GM19193 (cell line): ENCODE data around the gene PROK1.

ENCODE experiments used
- POLR2A ChIP-seq: IDR thresholded peaks from 4 replicates; pipeline ENCODE4 v1.6.1; 2011; ENCODE audit not compliant: insufficient read depth, insufficient read length; ENCODE audit errors: extremely low read depth

PROK1 gene

DNA sequence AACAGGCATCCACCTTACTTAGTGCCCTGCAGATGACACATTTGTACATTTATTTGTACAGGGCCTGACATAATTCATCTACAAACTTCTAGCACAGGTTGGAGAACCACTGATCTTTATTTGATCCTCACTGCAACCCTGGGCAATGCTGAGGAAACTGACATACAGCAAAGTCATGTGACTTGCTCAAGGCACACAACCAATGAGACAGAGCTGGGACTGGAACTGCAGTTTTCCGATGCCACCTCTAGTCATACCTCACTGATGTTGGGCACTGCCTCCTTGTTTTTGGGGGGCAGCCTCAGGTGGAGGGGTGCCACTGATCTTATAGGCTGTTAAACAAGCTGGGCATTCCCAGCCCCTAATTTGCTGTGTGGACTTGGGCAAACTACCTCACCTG is 3.4 kb downstream of the PROK1 start:
- TF ChIP-seq POLR2A = no peak

GRCh38 chr1:110455151-110455550 is 4.2 kb downstream of the PROK1 start:
- no peak for TF ChIP-seq POLR2A

DNA sequence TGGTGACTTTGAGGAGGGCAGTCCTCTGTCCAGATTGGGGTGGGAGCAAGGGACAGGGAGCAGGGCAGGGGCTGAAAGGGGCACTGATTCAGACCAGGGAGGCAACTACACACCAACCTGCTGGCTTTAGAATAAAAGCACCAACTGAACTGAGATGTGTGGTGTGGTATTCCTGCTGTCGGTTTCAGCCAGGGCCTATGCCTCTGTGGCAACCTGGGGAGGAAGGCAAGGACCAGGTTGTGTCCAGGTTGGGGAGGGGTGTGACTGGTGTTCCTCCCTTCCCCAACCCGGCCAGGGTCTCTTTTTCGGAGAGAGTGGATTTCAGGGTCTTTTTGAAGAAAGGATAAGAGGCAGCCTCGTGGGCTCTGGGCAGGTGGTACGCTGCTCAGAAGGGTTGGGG is 6.3 kb downstream of the PROK1 start:
- no peak for TF ChIP-seq POLR2A

DNA sequence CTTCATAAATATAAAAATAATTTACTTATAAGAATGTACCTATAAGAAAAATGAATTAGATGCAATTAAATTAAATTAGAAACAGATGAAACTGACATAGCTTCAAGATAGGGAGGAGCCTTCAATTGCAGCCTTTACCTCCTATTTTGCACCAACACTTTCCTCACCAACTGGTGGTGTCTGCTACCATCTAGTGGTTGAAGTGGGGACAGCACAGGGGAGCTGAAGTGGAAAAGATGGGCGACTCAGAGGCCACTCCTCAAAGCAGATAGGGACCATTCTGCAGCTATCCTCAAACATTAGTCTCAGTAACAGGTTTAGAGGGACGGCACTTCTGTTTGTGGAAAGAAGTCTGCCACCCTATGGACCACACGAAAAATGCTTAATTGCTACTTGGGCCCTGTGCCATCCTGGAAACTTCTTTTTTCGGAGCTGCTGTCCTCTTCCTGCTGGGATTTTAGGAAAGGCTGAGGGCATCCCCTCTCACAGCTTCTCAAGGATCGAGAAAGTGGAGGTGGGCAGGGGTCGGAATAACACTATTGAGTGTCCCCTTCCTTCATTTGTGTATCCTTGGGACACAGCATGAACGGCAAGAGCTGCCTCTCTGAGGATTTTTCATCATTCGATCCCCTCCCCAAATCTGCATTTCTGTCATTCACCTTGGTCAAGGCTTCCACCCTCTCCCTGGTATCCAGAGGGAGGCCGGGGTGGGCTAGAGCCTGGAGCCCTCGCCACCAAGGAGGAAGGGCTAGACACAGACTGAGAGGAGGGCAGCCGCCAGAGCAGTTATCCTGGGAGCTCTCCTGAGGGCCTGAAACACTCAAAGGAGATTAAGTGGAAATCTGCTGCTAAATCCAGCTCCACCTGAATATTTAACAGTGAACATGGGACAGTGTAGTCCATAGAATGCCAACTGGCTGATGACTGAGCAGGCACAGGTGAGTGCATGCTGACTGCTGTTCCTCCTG is 9.6 kb downstream of the PROK1 start:
- no peak for TF ChIP-seq POLR2A

GRCh38 chr1:110462093-110462492 is 11.1 kb downstream of the PROK1 start:
- no peak for TF ChIP-seq POLR2A

DNA sequence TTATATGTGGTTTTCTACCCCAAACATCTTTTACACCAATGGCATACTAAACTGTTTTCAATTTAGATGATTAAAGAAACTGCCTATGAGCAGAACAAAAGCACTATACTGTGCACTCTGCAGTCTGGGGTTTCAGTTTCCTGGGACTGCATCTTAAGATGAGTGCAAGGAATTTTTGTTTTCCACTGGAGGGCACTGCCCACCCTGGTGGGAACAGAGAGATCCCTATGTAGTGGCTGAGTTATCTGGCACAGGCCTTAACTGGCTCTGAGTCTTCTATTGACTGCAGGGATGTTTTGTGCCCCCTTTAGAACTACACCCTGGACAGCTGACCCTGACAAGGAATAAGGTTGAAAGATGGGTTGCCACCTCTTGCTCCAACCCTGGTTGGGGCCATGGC is 12.0 kb downstream of the PROK1 start:
- no peak for TF ChIP-seq POLR2A

GRCh38 chr1:110463725-110464124 is 12.8 kb downstream of the PROK1 start:
- no peak for TF ChIP-seq POLR2A

DNA sequence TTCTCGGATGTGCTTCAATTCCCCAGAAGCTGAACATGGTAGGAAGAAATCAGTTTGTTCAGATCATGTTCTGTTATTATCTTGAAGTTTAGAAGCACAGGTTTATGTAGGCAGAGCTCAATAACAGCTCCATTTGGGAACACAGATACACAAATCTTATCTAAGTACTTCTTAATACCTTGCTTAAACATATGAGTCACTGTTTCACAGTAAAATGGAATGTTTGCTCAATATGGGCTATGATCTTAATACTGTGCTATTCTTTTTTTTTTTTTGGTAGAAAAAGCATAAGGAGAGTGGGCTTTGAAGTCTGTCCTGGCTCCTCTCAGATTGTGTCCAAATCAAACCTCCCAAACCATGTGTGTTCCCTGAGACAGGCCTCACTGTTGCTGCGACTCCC is 13.4 kb downstream of the PROK1 start:
- no peak for TF ChIP-seq POLR2A

- no peak for TF ChIP-seq POLR2A
Observed at GRCh38 chr1:110465038-110465813, 14.3 kb downstream of the PROK1 start.

GRCh38 chr1:110465814-110466380 is 14.9 kb downstream of the PROK1 start:
- no peak for TF ChIP-seq POLR2A

- no peak for TF ChIP-seq POLR2A
Observed at GRCh38 chr1:110466646-110467280, 15.8 kb downstream of the PROK1 start.

DNA sequence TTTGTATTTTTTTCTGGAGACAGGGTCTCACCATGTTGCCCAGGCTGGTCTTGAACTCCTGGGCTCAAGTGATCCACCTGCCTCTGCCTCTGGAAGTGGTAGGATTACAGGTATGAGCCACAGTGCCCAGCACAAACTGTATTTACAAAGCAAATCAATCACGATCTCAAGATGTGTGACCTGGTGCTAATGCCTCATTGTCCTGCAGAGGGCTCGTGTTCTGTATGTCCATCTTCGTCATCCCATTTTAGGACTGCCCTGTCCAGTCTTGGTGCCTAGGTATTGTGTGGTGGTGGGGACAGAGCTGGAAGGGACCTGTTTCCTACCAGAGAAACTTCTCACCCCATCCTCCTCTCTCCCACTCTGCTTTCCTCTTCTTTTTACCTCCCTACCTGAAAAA is 20.2 kb downstream of the PROK1 start:
- no peak for TF ChIP-seq POLR2A

GRCh38 chr1:110472546-110472945 is 21.6 kb downstream of the PROK1 start:
- TF ChIP-seq POLR2A = no peak

DNA sequence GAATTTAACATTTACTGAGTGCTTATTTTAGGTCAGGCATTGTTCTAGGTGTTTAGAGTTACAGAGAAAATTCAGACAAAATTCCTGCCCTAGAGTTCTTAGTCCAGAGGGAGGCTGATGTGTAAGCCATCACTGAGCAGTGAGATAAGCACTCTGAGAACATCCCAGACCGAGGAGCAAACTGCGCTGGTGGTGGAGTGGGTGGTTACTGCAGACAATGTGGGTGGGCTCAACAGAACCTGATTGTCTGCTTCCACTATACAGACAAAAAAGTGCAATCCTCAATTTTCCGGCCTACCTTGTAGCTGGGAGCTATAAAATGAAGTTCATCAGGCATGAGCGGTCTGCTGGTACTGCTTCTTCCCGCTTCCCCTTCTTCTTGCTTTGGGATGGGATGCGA is 23.5 kb downstream of the PROK1 start:
- TF ChIP-seq POLR2A = no peak
